ENCODE measurements around the gene CFD.

- TF ChIP-seq, protein P1, sequence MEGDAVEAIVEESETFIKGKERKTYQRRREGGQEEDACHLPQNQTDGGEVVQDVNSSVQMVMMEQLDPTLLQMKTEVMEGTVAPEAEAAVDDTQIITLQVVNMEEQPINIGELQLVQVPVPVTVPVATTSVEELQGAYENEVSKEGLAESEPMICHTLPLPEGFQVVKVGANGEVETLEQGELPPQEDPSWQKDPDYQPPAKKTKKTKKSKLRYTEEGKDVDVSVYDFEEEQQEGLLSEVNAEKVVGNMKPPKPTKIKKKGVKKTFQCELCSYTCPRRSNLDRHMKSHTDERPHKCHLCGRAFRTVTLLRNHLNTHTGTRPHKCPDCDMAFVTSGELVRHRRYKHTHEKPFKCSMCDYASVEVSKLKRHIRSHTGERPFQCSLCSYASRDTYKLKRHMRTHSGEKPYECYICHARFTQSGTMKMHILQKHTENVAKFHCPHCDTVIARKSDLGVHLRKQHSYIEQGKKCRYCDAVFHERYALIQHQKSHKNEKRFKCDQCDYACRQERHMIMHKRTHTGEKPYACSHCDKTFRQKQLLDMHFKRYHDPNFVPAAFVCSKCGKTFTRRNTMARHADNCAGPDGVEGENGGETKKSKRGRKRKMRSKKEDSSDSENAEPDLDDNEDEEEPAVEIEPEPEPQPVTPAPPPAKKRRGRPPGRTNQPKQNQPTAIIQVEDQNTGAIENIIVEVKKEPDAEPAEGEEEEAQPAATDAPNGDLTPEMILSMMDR (conservative IDR thresholded peaks at IDR 0.05; ENCODE audit: low read length): no peak
- no peak for TF ChIP-seq EZH2phosphoT487 (IDR thresholded peaks at IDR 0.05; ENCODE audit: borderline replicate concordance)
These were observed 22.1 kb downstream of the CFD start for GRCh38 chr19:881385-882071.
